ENCODE measurements around the gene ZNF335. TPM values are rescaled to one million over a fixed set of nuclear protein-coding genes. Genes with fewer than 3 reads are reported as not detected.
A peak's percentile ranks its signal among the peaks of the same experiment; 100 is the strongest.

Gene ZNF335
- total and polyA plus RNA-seq, 12 donors = 4.9 to 13.1 (median 7.3) TPM

- no peaks in the 10 kb centered on the region for H3K9me3 ChIP-seq
- ATAC-seq (no peak), DNase-seq (no peak)
- no peak overlapping the region for H3K4me3 ChIP-seq
- H3K27ac ChIP-seq = peak overlapping the region in 1 of 10 donors; percentile 18
- intact Hi-C loops (cut with DNase I) = loop anchor here in 6 of 10 donors (5.0 to 10.0 kb wide), 6 partner anchors 73 to 163 kb away; partner anchors contain the start of genes TNNC2 (in 4 of the 6), CTSA (in 2 of the 6), NEURL2 (in 2 of the 6) and SNX21 (in 1 of the 6)
- H3K27me3 ChIP-seq = no peaks in the 10 kb centered on the region
- H3K4me1 ChIP-seq = peaks cover 0 to 39% (median 22%) of the 10 kb centered on the region in 9 donors
- peaks cover 3 to 68% (median 47%) of the 10 kb centered on the region in 9 donors for H3K36me3 ChIP-seq
- TF ChIP-seq CTCF (IDR thresholded peaks at IDR 0.05) = no peak
- 94 to 95% methylated on average over 10 of the region's 10 CpGs for WGBS, 2 donors
Observed at GRCh38 chr20:45968081-45968671, 3.8 kb downstream of the ZNF335 start.

- intact Hi-C loops (cut with DNase I) = loop anchor here in 6 of 10 donors (5.0 to 10.0 kb wide), 6 partner anchors 73 to 163 kb away; partner anchors contain the start of genes TNNC2 (in 4 of the 6), CTSA (in 2 of the 6), NEURL2 (in 2 of the 6) and SNX21 (in 1 of the 6)
- Histone ChIP-seq H3K27me3 (no peaks in the 10 kb centered on the region), H3K36me3 (peaks cover 3 to 74% (median 50%) of the 10 kb centered on the region in 9 donors), H3K4me3 (no peak overlapping the region), H3K9me3 (no peaks in the 10 kb centered on the region), H3K4me1 (peaks cover 0 to 34% (median 20%) of the 10 kb centered on the region in 9 donors), H3K27ac (no peak overlapping the region)
- ATAC-seq = no peak
- no peak for DNase-seq
- no peak for TF ChIP-seq CTCF (IDR thresholded peaks at IDR 0.05)
- 95 to 96% methylated on average over 13 of the region's 13 CpGs for WGBS, 2 donors
Observed at GRCh38 chr20:45967551-45968080, 4.4 kb downstream of the ZNF335 start.

GRCh38 chr20:45965169-45966002 lies 6.6 kb downstream of the ZNF335 start:
- no peak for TF ChIP-seq CTCF (IDR thresholded peaks at IDR 0.05)
- no peak overlapping the region for H3K4me3 ChIP-seq
- WGBS, 2 donors = 85 to 88% methylated on average over 17 to 18 of the region's 18 CpGs
- DNase-seq (no peak), ATAC-seq (no peak)
- H3K4me1 ChIP-seq = peaks cover 0 to 21% (median 12%) of the 10 kb centered on the region in 9 donors
- H3K27me3 ChIP-seq = no peaks in the 10 kb centered on the region
- H3K36me3 ChIP-seq = peaks cover 3 to 96% (median 70%) of the 10 kb centered on the region in 9 donors
- H3K27ac ChIP-seq = no peak overlapping the region
- intact Hi-C loops (cut with DNase I) = loop anchor here in 6 of 10 donors (5.0 to 10.0 kb wide), 6 partner anchors 71 to 161 kb away; partner anchors contain the start of genes TNNC2 (in 4 of the 6), CTSA (in 2 of the 6), NEURL2 (in 2 of the 6) and SNX21 (in 1 of the 6)
- H3K9me3 ChIP-seq = no peaks in the 10 kb centered on the region

- H3K4me1 ChIP-seq = peaks cover 0 to 7% (median 0%) of the 10 kb centered on the region in 9 donors
- H3K27ac ChIP-seq = no peak overlapping the region
- TF ChIP-seq CTCF (IDR thresholded peaks at IDR 0.05) = no peak
- ATAC-seq = no peak
- intact Hi-C loops (cut with DNase I) = loop anchor here in 7 of 10 donors (5.0 to 10.0 kb wide), 6 partner anchors 69 to 159 kb away; partner anchors contain the start of genes TNNC2 (in 4 of the 7), CTSA (in 1 of the 7), NEURL2 (in 1 of the 7) and SNX21 (in 1 of the 7)
- 81 to 82% methylated on average over 9 of the region's 9 CpGs for WGBS, 2 donors
- peaks cover 9 to 100% (median 84%) of the 10 kb centered on the region in 9 donors for H3K36me3 ChIP-seq
- H3K9me3 ChIP-seq = peaks cover 0 to 2% (median 0%) of the 10 kb centered on the region in 11 donors
- DNase-seq = no peak
- no peak overlapping the region for H3K4me3 ChIP-seq
- H3K27me3 ChIP-seq = no peaks in the 10 kb centered on the region
Observed at GRCh38 chr20:45964006-45964400, 8.0 kb downstream of the ZNF335 start.

Measured in heart right ventricle (tissue), 16 donors.